GM18520 (cell line): ENCODE data around the gene TOMM34.

Experiments used
- ATAC-seq: cut with Tn5 transposase; IDR thresholded peaks from one replicate; pipeline ENCODE4 v1.9.1; 2021; ENCODE audit not compliant: unreplicated experiment

Gene TOMM34

DNA sequence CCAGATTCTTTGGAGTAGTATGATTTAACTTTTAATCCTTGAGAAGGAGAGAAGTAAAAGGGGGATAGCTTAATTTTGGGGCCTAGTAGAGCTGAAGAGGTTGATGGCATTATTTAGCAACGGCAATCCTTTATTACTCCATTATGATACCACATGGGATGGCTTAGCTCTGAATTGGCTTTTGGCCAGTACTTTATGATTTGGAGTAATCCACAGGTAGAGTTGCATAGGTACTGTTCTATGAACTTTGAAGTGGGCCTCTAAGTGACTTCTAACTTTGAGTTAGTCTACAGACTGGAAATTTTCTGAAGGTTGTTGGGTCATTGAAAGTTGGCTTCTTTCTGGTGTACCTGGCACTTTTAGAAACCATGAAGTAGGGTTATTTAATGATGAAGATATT is 63.1 kb downstream of the TOMM34 start:
- no peak for ATAC-seq

DNA sequence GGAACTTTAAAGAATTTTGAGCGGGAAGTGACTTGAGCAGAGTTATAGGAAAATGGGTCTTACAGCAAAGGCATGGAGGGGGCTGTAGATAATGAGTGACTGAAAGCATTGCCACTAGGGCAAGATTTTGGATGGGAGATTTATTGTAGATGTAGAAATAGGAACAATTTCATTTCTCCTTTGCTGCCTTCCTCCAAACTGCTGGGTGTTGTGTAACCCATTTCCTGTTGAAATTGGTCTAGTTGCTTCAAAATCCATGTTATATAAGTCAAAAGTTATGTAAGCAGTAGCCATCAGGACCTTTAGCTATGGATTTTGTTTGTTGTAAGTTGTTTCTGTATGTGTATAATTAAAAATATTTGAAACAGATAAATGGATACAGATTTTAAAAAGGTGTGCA is 63.6 kb downstream of the TOMM34 start:
- ATAC-seq: no peak

DNA sequence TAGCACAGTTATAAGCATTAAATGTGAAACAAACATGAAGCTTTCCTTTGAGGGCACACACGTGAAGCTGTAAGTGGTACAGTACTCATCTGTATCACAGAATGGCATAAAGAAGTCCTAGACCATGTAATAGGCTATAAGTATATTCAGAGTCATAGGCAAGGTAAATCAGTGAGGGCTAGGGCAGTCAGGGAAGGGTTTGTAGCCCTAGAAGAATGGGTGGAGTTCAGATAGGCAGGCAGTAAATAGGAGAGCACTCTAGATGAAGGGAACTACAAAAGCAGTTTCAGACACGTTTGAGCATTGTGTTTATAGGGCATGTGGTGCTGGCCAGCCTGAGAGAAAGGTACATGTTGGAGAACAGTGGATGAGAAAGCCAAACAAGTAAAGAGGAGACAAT is 65.2 kb downstream of the TOMM34 start:
- no peak for ATAC-seq
